ENCODE measurements around the gene ARHGAP24.
A peak's percentile ranks its signal among the peaks of the same experiment; 100 is the strongest.

ARHGAP24 gene

DNA sequence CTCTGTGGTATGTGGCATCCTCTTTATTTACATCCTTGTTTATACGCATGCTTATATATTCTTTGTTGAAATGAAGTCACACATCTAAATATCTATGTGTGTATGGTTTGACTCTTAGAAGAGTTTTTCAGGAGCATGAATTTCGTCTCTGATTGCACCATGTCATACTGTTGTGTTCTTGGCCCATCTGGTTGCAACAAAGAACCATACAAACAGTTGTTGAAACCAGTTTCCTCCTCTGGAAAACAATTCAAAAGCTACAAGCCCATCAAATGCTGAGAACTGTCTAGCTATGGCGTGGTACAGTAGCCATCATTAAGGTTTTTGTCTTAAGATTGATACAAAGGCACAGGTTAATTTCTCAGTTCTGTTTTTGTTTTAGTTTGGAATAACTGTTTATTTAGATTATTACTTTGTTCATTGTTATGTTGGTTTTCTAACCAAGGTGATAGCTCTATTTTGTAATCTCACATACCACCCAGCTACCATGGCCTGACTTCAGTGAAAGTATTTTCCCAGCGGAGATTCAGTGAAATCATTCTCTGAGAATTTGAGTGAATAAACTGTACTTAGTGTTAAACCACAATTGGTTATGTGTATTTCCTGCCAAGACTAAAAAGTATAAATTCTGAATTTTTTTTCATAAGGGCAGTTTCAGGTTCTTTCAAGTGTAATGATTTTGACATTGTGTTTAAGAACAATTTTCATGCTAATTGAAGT is 91.0 kb downstream of the ARHGAP24 start:
- no peak overlapping the region for H3K4me3 ChIP-seq (ENCODE audit: low read depth, low read length)
- ChIA-PET POLR2A (no interaction called here), CTCF (interaction anchor here (1.7 kb wide), 1 partner anchor 181 kb away, joined by 6 read pairs; no protein-coding TSS in a partner anchor)
- DNase-seq (ENCODE audit: low read depth, low spot score): peak; percentile 14
- no peak for TF ChIP-seq CTCF (IDR thresholded peaks at IDR 0.05; ENCODE audit: insufficient read depth, low read length, missing control alignments)

GRCh38 chr4:85569730-85570299 is 94.9 kb downstream of the ARHGAP24 start:
- no peak overlapping the region for H3K4me3 ChIP-seq (ENCODE audit: low read depth, low read length)
- no peak for TF ChIP-seq CTCF (IDR thresholded peaks at IDR 0.05; ENCODE audit: insufficient read depth, low read length, missing control alignments)
- no peak for DNase-seq (ENCODE audit: low read depth, low spot score)
- ChIA-PET CTCF (no interaction called here), POLR2A (no interaction called here)

- no peak for TF ChIP-seq CTCF (IDR thresholded peaks at IDR 0.05; ENCODE audit: insufficient read depth, low read length, missing control alignments)
- CTCF ChIA-PET: no interaction called here
Observed at GRCh38 chr4:85570388-85570787, 95.4 kb downstream of the ARHGAP24 start.

GRCh38 chr4:85571008-85571407 is 96.1 kb downstream of the ARHGAP24 start:
- no peak for DNase-seq (ENCODE audit: low read depth, low spot score)
- ChIA-PET POLR2A (no interaction called here), CTCF (no interaction called here)
- TF ChIP-seq CTCF (IDR thresholded peaks at IDR 0.05; ENCODE audit: insufficient read depth, low read length, missing control alignments): no peak
- no peak overlapping the region for H3K4me3 ChIP-seq (ENCODE audit: low read depth, low read length)

More at GRCh38 chr4:85570388-85570787, 95.4 kb downstream of the ARHGAP24 start:
- no peak overlapping the region for H3K4me3 ChIP-seq (ENCODE audit: low read depth, low read length)
- POLR2A ChIA-PET: no interaction called here
- no peak for DNase-seq (ENCODE audit: low read depth, low spot score)

GRCh38 chr4:85573270-85573669 is 98.3 kb downstream of the ARHGAP24 start:
- POLR2A ChIA-PET: no interaction called here
- CTCF ChIA-PET: no interaction called here
- TF ChIP-seq CTCF (IDR thresholded peaks at IDR 0.05; ENCODE audit: insufficient read depth, low read length, missing control alignments): no peak

GRCh38 chr4:85577307-85577706 is 102.4 kb downstream of the ARHGAP24 start:
- ChIA-PET POLR2A (no interaction called here), CTCF (no interaction called here)
- no peak for TF ChIP-seq CTCF (IDR thresholded peaks at IDR 0.05; ENCODE audit: insufficient read depth, low read length, missing control alignments)
- no peak overlapping the region for H3K4me3 ChIP-seq (ENCODE audit: low read depth, low read length)
- no peak for DNase-seq (ENCODE audit: low read depth, low spot score)

More at GRCh38 chr4:85573270-85573669, 98.3 kb downstream of the ARHGAP24 start:
- no peak for DNase-seq (ENCODE audit: low read depth, low spot score)
- H3K4me3 ChIP-seq (ENCODE audit: low read depth, low read length): no peak overlapping the region

Data from AG04449 (cell line).